Fibroblast of pulmonary artery (primary cell): Measurements from ENCODE around the gene FZD1.

Experiments used
- DNase-seq: peaks from one replicate; pipeline ENCODE4 v3.0.0-alpha.2; 2010; ENCODE audit warnings: low read depth
- H3K4me3 ChIP-seq: replicated peaks from 2 replicates; pipeline ENCODE4 v1.5.1; 2011; ENCODE audit warnings: low read depth, mild to moderate bottlenecking, control low read depth, low read length, moderate library complexity
- CTCF ChIP-seq: IDR thresholded peaks from 2 replicates; pipeline ENCODE4 v1.5.1; 2011; ENCODE audit warnings: mild to moderate bottlenecking, control low read depth, low read length, inconsistent platforms; ENCODE audit errors: missing control alignments

FZD1 gene

GRCh38 chr7:91263384-91264045, 718 bp upstream of the FZD1 start:
- H3K4me3 ChIP-seq, result peak overlapping the region; percentile 76
- DNase-seq, result no peak
- TF ChIP-seq CTCF, result no peak

GRCh38 chr7:91264924-91265681, 870 bp downstream of the FZD1 start:
- peak; percentile 73 for DNase-seq
- TF ChIP-seq CTCF, result no peak
- peak overlapping the region; percentile 76 for H3K4me3 ChIP-seq

- no peak for DNase-seq
- H3K4me3 ChIP-seq, result peak overlapping the region; percentile 76
- TF ChIP-seq CTCF, result no peak
These were observed 1.4 kb downstream of the FZD1 start for GRCh38 chr7:91265693-91266066.

GRCh38 chr7:91266067-91266688, 1.9 kb downstream of the FZD1 start:
- peak overlapping the region; percentile 76 for H3K4me3 ChIP-seq
- no peak for TF ChIP-seq CTCF
- no peak for DNase-seq

GRCh38 chr7:91266689-91267090, 2.5 kb downstream of the FZD1 start:
- no peak for DNase-seq
- TF ChIP-seq CTCF, result no peak
- peak overlapping the region; percentile 31 for H3K4me3 ChIP-seq

GRCh38 chr7:91267171-91267955, 3.1 kb downstream of the FZD1 start:
- no peak for TF ChIP-seq CTCF
- H3K4me3 ChIP-seq, result peak overlapping the region; percentile 31
- DNase-seq, result no peak
